RWPE1 (cell line): ENCODE results near the gene PTPRR.
A peak's percentile ranks its signal among the peaks of the same experiment; 100 is the strongest.
"Not testable (repeated sequence)": the region's sequence is repeated elsewhere in the genome, so short reads cannot be mapped to it uniquely, and the experiment has no call there.

ENCODE experiments used
- CTCF ChIA-PET: fragments of 350-600 bp; sonication (Branson Sonifier 250); formaldehyde crosslinking; extraction: SDS; loops from one replicate; lab custom pipeline; 2021; lab: Yijun Ruan, JAX
- POLR2A ChIA-PET: fragments of 400-600 bp; formaldehyde crosslinking; extraction: SDS; loops from one replicate; lab custom pipeline; 2020; ENCODE audit warnings: antibody characterized with exemption; ENCODE audit not compliant: low non-redundant PET; lab: Yijun Ruan, JAX
- DNase-seq: peaks from one replicate; pipeline ENCODE4 v3.0.0; 2012; ENCODE audit warnings: low spot score
- H3K27ac ChIP-seq: fragments of 450-650 bp; 2 replicates; pipeline ENCODE4 v1.5.1; 2017
- CTCF ChIP-seq: fragments of 450-650 bp; conservative IDR thresholded peaks from 2 replicates; pipeline ENCODE4 v1.5.1; 2017; ENCODE audit warnings: low read depth, mild to moderate bottlenecking

Gene PTPRR

GRCh38 chr12:70741256-70741655, 179.3 kb downstream of the PTPRR start:
- POLR2A ChIA-PET: no interaction called here
- H3K27ac ChIP-seq: no peak overlapping the region
- DNase-seq: no peak
- TF ChIP-seq CTCF: no peak
- CTCF ChIA-PET: no interaction called here

GRCh38 chr12:70739756-70740155, 180.8 kb downstream of the PTPRR start:
- no peak for TF ChIP-seq CTCF
- POLR2A ChIA-PET: no interaction called here
- no peak for DNase-seq

GRCh38 chr12:70736351-70737133, 184.0 kb downstream of the PTPRR start:
- CTCF ChIA-PET: no interaction called here
- TF ChIP-seq CTCF: no peak
- DNase-seq: no peak
- H3K27ac ChIP-seq: no peak overlapping the region
- POLR2A ChIA-PET: no interaction called here

More at GRCh38 chr12:70739756-70740155, 180.8 kb downstream of the PTPRR start:
- CTCF ChIA-PET: no interaction called here
- H3K27ac ChIP-seq: no peak overlapping the region

- POLR2A ChIA-PET, DNase-seq, H3K27ac ChIP-seq, CTCF ChIA-PET: not testable (repeated sequence)
Observed at GRCh38 chr12:70735197-70735596, 185.3 kb downstream of the PTPRR start.

GRCh38 chr12:70733385-70733784, 187.2 kb downstream of the PTPRR start:
- peak; percentile 73 for DNase-seq
- ChIA-PET POLR2A (no interaction called here), CTCF (interaction anchor here (0.5 to 1.3 kb wide), 24 partner anchors 9 to 934 kb away, joined by 3 to 15 read pairs (median 4); no protein-coding TSS in a partner anchor)
- H3K27ac ChIP-seq: no peak overlapping the region
- TF ChIP-seq CTCF: peak; percentile 71

- no peak overlapping the region for H3K27ac ChIP-seq
- CTCF ChIA-PET: interaction anchor here (0.6 to 1.2 kb wide), 4 partner anchors 46 to 282 kb away, joined by 3 to 6 read pairs (median 3); no protein-coding TSS in a partner anchor
- no peak for DNase-seq
- POLR2A ChIA-PET: no interaction called here
- TF ChIP-seq CTCF: no peak
Observed at GRCh38 chr12:70732287-70732686, 188.3 kb downstream of the PTPRR start.

- DNase-seq: no peak
- no peak for TF ChIP-seq CTCF
- CTCF ChIA-PET: interaction anchor here (0.6 to 1.1 kb wide), 7 partner anchors 19 to 852 kb away, joined by 3 to 5 read pairs (median 3); no protein-coding TSS in a partner anchor
- H3K27ac ChIP-seq: no peak overlapping the region
- POLR2A ChIA-PET: no interaction called here
Observed at GRCh38 chr12:70730675-70731180, 189.8 kb downstream of the PTPRR start.
